Measurements from ENCODE around the gene SPRTN. TPM values are rescaled to one million over a fixed set of nuclear protein-coding genes. Genes with fewer than 3 reads are reported as not detected.

SPRTN gene
- polyA plus RNA-seq, 4 donors, result 9.6 to 15.6 (median 13.8) TPM

GRCh38 chr1:231374394-231374793 is 36.3 kb downstream of the SPRTN start:
- DNase-seq (ENCODE audit: low read depth in 4 of 4, low spot score in 3 of 4), result no peak

GRCh38 chr1:231376101-231376500 is 38.0 kb downstream of the SPRTN start:
- no peak for DNase-seq (ENCODE audit: low read depth in 4 of 4, low spot score in 3 of 4)

GRCh38 chr1:231376875-231377549 is 38.9 kb downstream of the SPRTN start:
- no peak for DNase-seq (ENCODE audit: low read depth in 4 of 4, low spot score in 3 of 4)

GRCh38 chr1:231381729-231382128 is 43.6 kb downstream of the SPRTN start:
- no peak for DNase-seq (ENCODE audit: low read depth in 4 of 4, low spot score in 3 of 4)

- no peak for DNase-seq (ENCODE audit: low read depth in 4 of 4, low spot score in 3 of 4)
Measured at GRCh38 chr1:231382426-231382825, 44.3 kb downstream of the SPRTN start.

- no peak for DNase-seq (ENCODE audit: low read depth in 4 of 4, low spot score in 3 of 4)
Measured at GRCh38 chr1:231383159-231383860, 45.2 kb downstream of the SPRTN start.

GRCh38 chr1:231384696-231385415 is 46.8 kb downstream of the SPRTN start:
- no peak for DNase-seq (ENCODE audit: low read depth in 4 of 4, low spot score in 3 of 4)

- no peak for DNase-seq (ENCODE audit: low read depth in 4 of 4, low spot score in 3 of 4)
Measured at GRCh38 chr1:231385416-231385748, 47.3 kb downstream of the SPRTN start.

GRCh38 chr1:231386466-231386865 is 48.4 kb downstream of the SPRTN start:
- DNase-seq (ENCODE audit: low read depth in 4 of 4, low spot score in 3 of 4), result no peak

- no peak for DNase-seq (ENCODE audit: low read depth in 4 of 4, low spot score in 3 of 4)
Measured at GRCh38 chr1:231387770-231388669, 49.9 kb downstream of the SPRTN start.

GRCh38 chr1:231390071-231390470 is 52.0 kb downstream of the SPRTN start:
- DNase-seq (ENCODE audit: low read depth in 4 of 4, low spot score in 3 of 4), result no peak

GRCh38 chr1:231392389-231393131 is 54.5 kb downstream of the SPRTN start:
- DNase-seq (ENCODE audit: low read depth in 4 of 4, low spot score in 3 of 4), result no peak

- no peak for DNase-seq (ENCODE audit: low read depth in 4 of 4, low spot score in 3 of 4)
Measured at GRCh38 chr1:231393668-231394067, 55.6 kb downstream of the SPRTN start.

GRCh38 chr1:231395076-231395997 is 57.2 kb downstream of the SPRTN start:
- no peak for DNase-seq (ENCODE audit: low read depth in 4 of 4, low spot score in 3 of 4)

GRCh38 chr1:231395998-231396390 is 57.9 kb downstream of the SPRTN start:
- no peak for DNase-seq (ENCODE audit: low read depth in 4 of 4, low spot score in 3 of 4)

- no peak for DNase-seq (ENCODE audit: low read depth in 4 of 4, low spot score in 3 of 4)
Measured at GRCh38 chr1:231396643-231397042, 58.5 kb downstream of the SPRTN start.

GRCh38 chr1:231397886-231398671 is 60.0 kb downstream of the SPRTN start:
- DNase-seq (ENCODE audit: low read depth in 4 of 4, low spot score in 3 of 4), result no peak

- DNase-seq (ENCODE audit: low read depth in 4 of 4, low spot score in 3 of 4), result no peak
Measured at GRCh38 chr1:231401478-231401877, 63.4 kb downstream of the SPRTN start.
